Gastrocnemius medialis (tissue), 4 donors: ENCODE data around the gene ITPR1.

Experiments
- CTCF ChIP-seq, 5 experiments: fragments of 450-650 bp in 3 of 5; fragments of 200-600 bp in 2 of 5; sonication (generic) in 2 of 5; IDR thresholded peaks in 4 of 5; conservative IDR thresholded peaks in 1 of 5; 1 replicate in 4 of 5; 2 replicates in 1 of 5; pipeline ENCODE4 v1.5.1; 2016 to 2019; ENCODE audit warnings: antibody characterized with exemption in 5 of 5, mild to moderate bottlenecking in 3 of 5, moderate library complexity in 3 of 5
- POLR2A ChIP-seq, 2 donors: fragments of 450-650 bp; IDR thresholded peaks; one replicate each; pipeline ENCODE4 v1.6.1; 2017; ENCODE audit warnings: antibody characterized with exemption in 2 of 2, mild to moderate bottlenecking in 2 of 2, moderate library complexity in 2 of 2

- no peak for TF ChIP-seq POLR2A (IDR thresholded peaks at IDR 0.05)
- no peak for TF ChIP-seq CTCF (IDR thresholded peaks at IDR 0.05 in 4 of 5, conservative IDR thresholded peaks at IDR 0.05 in 1 of 5)
Measured at GRCh38 chr3:4497843-4498324, 4.7 kb downstream of the ITPR1 start.
